MM.1S (cell line): ENCODE data around the gene C12orf56.

Source experiments
- DNase-seq: peaks from one replicate; pipeline ENCODE4 v3.0.0-alpha.2; 2015
- H2AFZ ChIP-seq: fragments of 300-600 bp; sonication (generic); 2 replicates; pipeline ENCODE4 v1.6.0; 2016; ENCODE audit warnings: antibody characterized with exemption, low read length
- H3F3A ChIP-seq: fragments of 300-600 bp; sonication (generic); 2 replicates; pipeline ENCODE4 v1.6.1; 2016; ENCODE audit warnings: mild to moderate bottlenecking, antibody characterized with exemption, low read length, moderate library complexity, mixed read lengths; ENCODE audit not compliant: insufficient read depth
- H3K27ac ChIP-seq: fragments of 300-600 bp; sonication (generic); 2 replicates; pipeline ENCODE4 v1.5.1; 2016; ENCODE audit warnings: mild to moderate bottlenecking, low read length
- H3K27me3 ChIP-seq: fragments of 300-600 bp; sonication (generic); replicated peaks from 2 replicates; pipeline ENCODE4 v1.6.0; 2016; ENCODE audit warnings: low read length; ENCODE audit not compliant: insufficient read depth
- H3K36me3 ChIP-seq: fragments of 300-600 bp; sonication (generic); replicated peaks from 2 replicates; pipeline ENCODE4 v1.6.1; 2016; ENCODE audit warnings: mild to moderate bottlenecking, low read length, mixed read lengths; ENCODE audit not compliant: insufficient read depth
- H3K4me1 ChIP-seq: fragments of 300-600 bp; sonication (generic); 2 replicates; pipeline ENCODE4 v1.6.1; 2016; ENCODE audit warnings: low read length, mixed read lengths
- H3K4me2 ChIP-seq: fragments of 300-600 bp; sonication (generic); 2 replicates; pipeline ENCODE4 v1.6.0; 2016; ENCODE audit warnings: low read depth, low read length
- H3K4me3 ChIP-seq: fragments of 300-600 bp; sonication (generic); 2 replicates; pipeline ENCODE4 v1.5.1; 2016; ENCODE audit warnings: low read length, mixed read lengths
- H3K79me2 ChIP-seq: fragments of 300-600 bp; sonication (generic); 2 replicates; pipeline ENCODE4 v1.6.1; 2016; ENCODE audit warnings: mixed run types, low read length, mixed read lengths
- H3K9ac ChIP-seq: fragments of 300-600 bp; sonication (generic); 2 replicates; pipeline ENCODE4 v1.6.1; 2016; ENCODE audit warnings: low read length, mixed read lengths
- H3K9me2 ChIP-seq: fragments of 300-600 bp; sonication (generic); replicated peaks from 2 replicates; pipeline ENCODE4 v1.6.1; 2016; ENCODE audit warnings: mild to moderate bottlenecking, low read length, mixed read lengths; ENCODE audit not compliant: insufficient read depth
- H3K9me3 ChIP-seq: fragments of 300-600 bp; sonication (generic); replicated peaks from 2 replicates; pipeline ENCODE4 v1.6.1; 2016; ENCODE audit warnings: mild to moderate bottlenecking, low read length, mixed read lengths; ENCODE audit not compliant: insufficient read depth
- H4K20me1 ChIP-seq: fragments of 300-600 bp; sonication (generic); 2 replicates; pipeline ENCODE4 v1.6.1; 2016; ENCODE audit warnings: mild to moderate bottlenecking, low read length, moderate library complexity, mixed read lengths; ENCODE audit not compliant: insufficient read depth
- EZH2 ChIP-seq: fragments of 300-600 bp; sonication (generic); optimal IDR thresholded peaks from 2 replicates; pipeline ENCODE3; 2017; ENCODE audit warnings: low read depth, mild to moderate bottlenecking, antibody characterized with exemption, low read length, mixed read lengths
- EZH2phosphoT487 ChIP-seq: fragments of 300-600 bp; sonication (generic); IDR thresholded peaks from 2 replicates; pipeline ENCODE4 v1.6.1; 2018; ENCODE audit warnings: antibody characterized with exemption, low read length
- TF ChIP-seq, protein P1 (sequence below): fragments of 300-600 bp; sonication (generic); IDR thresholded peaks from 2 replicates; pipeline ENCODE4 v1.5.1; 2016; ENCODE audit warnings: antibody characterized with exemption, low read length, mixed read lengths

Gene C12orf56

DNA sequence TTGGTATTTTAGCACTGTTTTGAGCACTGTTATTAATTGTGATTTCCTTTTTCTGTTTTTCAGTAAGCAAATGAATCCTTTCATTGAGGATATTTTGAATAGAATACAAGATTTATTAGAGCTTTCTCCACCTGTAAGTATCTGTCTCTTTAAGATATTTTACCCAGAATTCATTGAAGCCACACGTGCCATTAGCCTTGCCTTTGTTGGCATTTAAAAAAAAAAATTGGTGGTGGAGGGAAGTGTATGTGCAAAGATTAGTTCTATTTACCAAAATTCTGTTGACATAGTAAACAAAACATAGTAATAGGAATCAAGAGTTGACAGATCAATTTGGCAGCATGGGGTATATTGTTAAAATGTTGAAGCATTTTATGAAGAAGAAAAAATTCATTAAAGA lies 37.4 kb upstream of the C12orf56 start:
- H3K9me2 ChIP-seq = no peaks in the 10 kb centered on the region
- no peaks in the 10 kb centered on the region for H3K9me3 ChIP-seq
- no peaks in the 10 kb centered on the region for H3F3A ChIP-seq
- no peaks in the 10 kb centered on the region for H3K27me3 ChIP-seq
- H3K36me3 ChIP-seq = peaks cover 43% of the 10 kb centered on the region
- no peak overlapping the region for H3K27ac ChIP-seq
- no peak overlapping the region for H3K9ac ChIP-seq
- TF ChIP-seq, protein P1, sequence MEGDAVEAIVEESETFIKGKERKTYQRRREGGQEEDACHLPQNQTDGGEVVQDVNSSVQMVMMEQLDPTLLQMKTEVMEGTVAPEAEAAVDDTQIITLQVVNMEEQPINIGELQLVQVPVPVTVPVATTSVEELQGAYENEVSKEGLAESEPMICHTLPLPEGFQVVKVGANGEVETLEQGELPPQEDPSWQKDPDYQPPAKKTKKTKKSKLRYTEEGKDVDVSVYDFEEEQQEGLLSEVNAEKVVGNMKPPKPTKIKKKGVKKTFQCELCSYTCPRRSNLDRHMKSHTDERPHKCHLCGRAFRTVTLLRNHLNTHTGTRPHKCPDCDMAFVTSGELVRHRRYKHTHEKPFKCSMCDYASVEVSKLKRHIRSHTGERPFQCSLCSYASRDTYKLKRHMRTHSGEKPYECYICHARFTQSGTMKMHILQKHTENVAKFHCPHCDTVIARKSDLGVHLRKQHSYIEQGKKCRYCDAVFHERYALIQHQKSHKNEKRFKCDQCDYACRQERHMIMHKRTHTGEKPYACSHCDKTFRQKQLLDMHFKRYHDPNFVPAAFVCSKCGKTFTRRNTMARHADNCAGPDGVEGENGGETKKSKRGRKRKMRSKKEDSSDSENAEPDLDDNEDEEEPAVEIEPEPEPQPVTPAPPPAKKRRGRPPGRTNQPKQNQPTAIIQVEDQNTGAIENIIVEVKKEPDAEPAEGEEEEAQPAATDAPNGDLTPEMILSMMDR = no peak
- TF ChIP-seq EZH2 = no peak
- no peak for TF ChIP-seq EZH2phosphoT487
- no peak overlapping the region for H2AFZ ChIP-seq
- H3K4me1 ChIP-seq = no peaks in the 10 kb centered on the region
- no peaks in the 10 kb centered on the region; the same call in 1 of the 2 replicates for H3K79me2 ChIP-seq
- no peaks in the 10 kb centered on the region for H4K20me1 ChIP-seq
- H3K4me3 ChIP-seq = no peak overlapping the region
- H3K4me2 ChIP-seq = no peak overlapping the region
- DNase-seq = no peak

DNA sequence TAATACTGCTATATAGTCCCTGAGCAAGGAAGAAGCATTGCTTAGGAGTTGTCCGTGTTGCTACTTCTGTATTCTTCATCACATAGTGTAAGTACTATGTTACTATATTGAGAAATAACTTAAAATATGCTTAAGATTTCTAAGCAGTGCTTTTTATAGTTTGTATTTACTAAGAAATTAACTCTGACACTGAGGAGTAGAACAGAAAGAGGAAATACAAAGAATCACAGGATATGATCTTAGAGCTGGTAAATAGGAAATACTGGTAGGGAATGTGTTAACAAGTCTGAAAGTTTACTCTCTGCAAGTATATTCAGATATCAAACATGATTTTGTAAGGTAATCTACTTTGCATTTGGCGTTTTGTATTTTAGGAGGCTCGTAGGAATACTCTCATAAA lies 29.1 kb upstream of the C12orf56 start:
- TF ChIP-seq, protein P1 = no peak
- Histone ChIP-seq H3K27ac (no peak overlapping the region), H3K9me3 (no peaks in the 10 kb centered on the region), H3K4me1 (no peaks in the 10 kb centered on the region), H4K20me1 (no peaks in the 10 kb centered on the region), H2AFZ (no peak overlapping the region), H3K27me3 (no peaks in the 10 kb centered on the region), H3K36me3 (peaks cover 25% of the 10 kb centered on the region), H3K4me3 (no peak overlapping the region), H3K79me2 (peaks cover 10% of the 10 kb centered on the region), H3F3A (no peaks in the 10 kb centered on the region), H3K4me2 (no peak overlapping the region), H3K9me2 (no peaks in the 10 kb centered on the region), H3K9ac (no peak overlapping the region)
- DNase-seq = no peak

GRCh38 chr12:64418209-64418608 lies 27.7 kb upstream of the C12orf56 start:
- TF ChIP-seq, protein P1 = no peak
- TF ChIP-seq EZH2 (no peak), EZH2phosphoT487 (no peak)
- no peaks in the 10 kb centered on the region for H3K4me1 ChIP-seq
- no peak overlapping the region for H2AFZ ChIP-seq
- no peaks in the 10 kb centered on the region for H3K9me3 ChIP-seq
- peaks cover 20% of the 10 kb centered on the region for H3K79me2 ChIP-seq
- no peak overlapping the region for H3K4me3 ChIP-seq
- H3F3A ChIP-seq = no peaks in the 10 kb centered on the region
- no peaks in the 10 kb centered on the region for H4K20me1 ChIP-seq
- no peak for DNase-seq
- no peak overlapping the region for H3K9ac ChIP-seq
- H3K27me3 ChIP-seq = no peaks in the 10 kb centered on the region
- no peak overlapping the region for H3K4me2 ChIP-seq
- peaks cover 25% of the 10 kb centered on the region for H3K36me3 ChIP-seq
- no peak overlapping the region for H3K27ac ChIP-seq
- no peaks in the 10 kb centered on the region for H3K9me2 ChIP-seq

DNA sequence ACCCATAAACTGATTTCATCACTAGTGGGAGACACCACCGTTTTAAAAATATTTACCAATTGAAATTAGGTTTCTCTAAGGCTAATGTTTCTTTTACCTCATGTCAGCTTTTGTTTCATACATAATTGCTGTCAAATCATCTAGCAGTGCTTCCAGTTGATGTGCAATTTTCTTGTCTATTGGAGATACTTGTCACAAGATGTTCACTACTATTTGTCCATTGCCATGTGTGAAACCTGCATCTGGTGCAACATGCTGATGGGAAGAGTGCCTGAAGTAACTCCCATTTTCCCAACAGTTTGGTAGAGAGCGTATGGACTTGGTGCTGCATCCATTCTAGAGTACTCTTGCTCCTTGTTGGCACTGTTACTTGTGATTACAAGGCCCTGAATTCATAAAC lies 23.3 kb upstream of the C12orf56 start:
- H3K4me1 ChIP-seq = no peaks in the 10 kb centered on the region
- H3K4me3 ChIP-seq = no peak overlapping the region
- no peaks in the 10 kb centered on the region for H3K9me3 ChIP-seq
- no peaks in the 10 kb centered on the region for H3K9me2 ChIP-seq
- no peak overlapping the region for H3K27ac ChIP-seq
- H3K9ac ChIP-seq = no peak overlapping the region
- H3K4me2 ChIP-seq = no peak overlapping the region
- peaks cover 8% of the 10 kb centered on the region for H3K36me3 ChIP-seq
- H3K27me3 ChIP-seq = no peaks in the 10 kb centered on the region
- no peak overlapping the region for H2AFZ ChIP-seq
- H3K79me2 ChIP-seq = peaks cover 42% of the 10 kb centered on the region
- no peak for DNase-seq
- H4K20me1 ChIP-seq = no peaks in the 10 kb centered on the region
- TF ChIP-seq, protein P1 = no peak
- TF ChIP-seq EZH2phosphoT487 (no peak), EZH2 (no peak)
- no peaks in the 10 kb centered on the region for H3F3A ChIP-seq
